GM21360 (cell line): Measurements from ENCODE around the gene NOL3.
A peak's percentile ranks its signal among the peaks of the same experiment; 100 is the strongest.
"Not testable (repeated sequence)": the region's sequence is repeated elsewhere in the genome, so short reads cannot be mapped to it uniquely, and the experiment has no call there.

Experiments used
- ATAC-seq: cut with Tn5 transposase; IDR thresholded peaks from one replicate; pipeline ENCODE4 v1.9.1; 2021; ENCODE audit warnings: mild to moderate bottlenecking, moderate library complexity; ENCODE audit not compliant: unreplicated experiment

The NOL3 gene

GRCh38 chr16:67170168-67170948 lies at the start of gene NOL3:
TSS of gene NOL3 (plus strand) at chr16:67170538.
- ATAC-seq, result peak; percentile 35

GRCh38 chr16:67122799-67123198 lies 47.5 kb upstream of the NOL3 start:
- not testable (repeated sequence) for ATAC-seq

- no peak for ATAC-seq
These were observed 41.9 kb upstream of the NOL3 start for GRCh38 chr16:67128417-67128816.

- ATAC-seq, result no peak
These were observed 41.5 kb upstream of the NOL3 start for GRCh38 chr16:67128887-67129286.

- no peak for ATAC-seq
These were observed 40.9 kb upstream of the NOL3 start for GRCh38 chr16:67129422-67129821.

- no peak for ATAC-seq
These were observed 32.7 kb upstream of the NOL3 start for GRCh38 chr16:67137605-67138004.

GRCh38 chr16:67141391-67141790 lies 28.9 kb upstream of the NOL3 start:
- no peak for ATAC-seq

- ATAC-seq, result no peak
These were observed 28.0 kb upstream of the NOL3 start for GRCh38 chr16:67142342-67142741.

- ATAC-seq, result no peak
These were observed 25.4 kb upstream of the NOL3 start for GRCh38 chr16:67144943-67145342.

GRCh38 chr16:67145746-67146145 lies 24.6 kb upstream of the NOL3 start:
- ATAC-seq, result no peak

GRCh38 chr16:67146523-67147357 lies 23.6 kb upstream of the NOL3 start:
- ATAC-seq, result no peak

GRCh38 chr16:67147437-67148140 lies 22.7 kb upstream of the NOL3 start:
- ATAC-seq, result no peak

GRCh38 chr16:67148221-67148620 lies 22.1 kb upstream of the NOL3 start:
- ATAC-seq, result no peak

GRCh38 chr16:67148656-67149275 lies 21.6 kb upstream of the NOL3 start:
- ATAC-seq, result no peak

GRCh38 chr16:67149276-67150046 lies 20.9 kb upstream of the NOL3 start:
- ATAC-seq, result no peak

GRCh38 chr16:67150047-67150832 lies 20.1 kb upstream of the NOL3 start:
- ATAC-seq, result peak; percentile 34

GRCh38 chr16:67150833-67151396 lies 19.4 kb upstream of the NOL3 start, which contains the start of gene B3GNT9:
TSS of gene B3GNT9 (minus strand) at chr16:67150998. CDS start at chr16:67150485, 513 bp downstream.
- peak; percentile 50 for ATAC-seq

- ATAC-seq, result no peak
These were observed 18.8 kb upstream of the NOL3 start for GRCh38 chr16:67151431-67152097.
